Femur (tissue), 1 donor: ENCODE data around the gene PLD5.
"Not testable (repeated sequence)": the region's sequence is repeated elsewhere in the genome, so short reads cannot be mapped to it uniquely, and the experiment has no call there.

Experiments
- DNase-seq: peaks from one replicate; pipeline ENCODE4 v3.0.0-alpha.2; 2017

The PLD5 gene

DNA sequence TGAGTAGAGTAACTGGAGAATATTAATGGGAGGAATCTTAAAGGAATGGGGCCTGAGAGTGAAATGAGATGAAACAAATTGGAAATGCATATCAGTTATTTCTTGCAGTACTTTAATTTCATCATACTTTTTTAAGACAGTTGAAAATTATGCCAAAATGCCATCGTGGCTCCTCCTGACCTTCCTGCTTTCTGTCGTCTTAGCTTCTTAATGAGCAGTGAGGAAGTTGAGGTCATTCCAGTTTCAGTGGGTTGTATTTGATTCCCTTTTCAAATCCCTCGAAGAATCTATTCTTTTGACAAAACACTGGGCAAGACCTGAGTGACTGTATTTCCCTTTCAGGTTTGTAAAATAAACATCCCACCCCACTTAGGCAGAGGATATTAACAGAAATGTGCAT lies 390.7 kb downstream of the PLD5 start:
- DNase-seq: no peak

DNA sequence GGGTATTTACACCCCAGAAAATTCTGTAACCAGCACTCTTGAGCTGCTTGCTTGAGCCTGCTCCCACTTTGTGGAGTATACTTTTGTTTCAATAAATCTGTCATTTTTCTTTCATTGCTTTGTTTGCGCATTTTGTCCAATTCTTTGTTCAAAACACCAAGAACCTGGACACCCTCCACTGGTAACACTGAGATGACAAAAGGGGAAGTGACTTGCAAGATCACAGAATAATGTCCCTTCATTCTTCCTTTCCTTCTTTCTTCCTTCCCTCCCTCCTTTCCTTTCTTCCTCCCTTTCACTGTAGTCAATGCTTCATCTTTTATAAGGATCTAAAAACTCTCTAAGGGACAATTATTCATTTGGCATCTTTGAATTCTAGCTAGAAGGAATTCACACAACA lies 391.1 kb downstream of the PLD5 start:
- DNase-seq: no peak

DNA sequence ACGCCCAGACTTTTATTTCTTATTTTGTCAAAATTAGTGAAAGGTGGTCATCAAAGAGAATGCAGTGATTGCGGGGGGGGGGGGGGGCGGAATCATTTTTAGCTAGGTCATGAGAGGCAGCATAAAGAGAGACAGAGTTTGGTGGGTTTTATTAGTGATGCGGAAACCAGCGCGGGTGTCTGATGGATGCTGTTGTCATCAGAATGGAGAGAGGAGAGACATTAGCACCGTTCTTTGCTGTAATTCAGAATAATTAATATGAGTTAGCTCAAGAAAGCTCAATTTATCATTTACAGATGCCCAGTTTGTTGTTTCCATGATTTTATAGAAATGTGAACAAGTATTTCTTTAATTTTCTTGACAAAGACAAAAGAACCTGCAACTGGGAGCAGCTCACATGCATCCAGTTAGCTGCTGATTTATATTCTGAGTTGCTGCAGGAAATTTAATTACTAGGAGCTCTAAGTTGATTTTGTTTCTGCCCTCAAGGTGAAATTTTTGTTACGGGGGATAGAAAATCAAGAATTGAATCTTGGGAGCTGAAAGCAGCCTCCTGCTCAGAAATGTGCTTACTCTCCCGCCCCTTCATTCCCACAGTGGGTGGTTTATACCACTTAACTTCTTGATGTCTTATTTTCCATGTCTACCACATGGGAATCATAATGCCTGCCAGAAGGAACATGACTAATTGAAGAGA lies 392.2 kb downstream of the PLD5 start:
- no peak for DNase-seq

DNA sequence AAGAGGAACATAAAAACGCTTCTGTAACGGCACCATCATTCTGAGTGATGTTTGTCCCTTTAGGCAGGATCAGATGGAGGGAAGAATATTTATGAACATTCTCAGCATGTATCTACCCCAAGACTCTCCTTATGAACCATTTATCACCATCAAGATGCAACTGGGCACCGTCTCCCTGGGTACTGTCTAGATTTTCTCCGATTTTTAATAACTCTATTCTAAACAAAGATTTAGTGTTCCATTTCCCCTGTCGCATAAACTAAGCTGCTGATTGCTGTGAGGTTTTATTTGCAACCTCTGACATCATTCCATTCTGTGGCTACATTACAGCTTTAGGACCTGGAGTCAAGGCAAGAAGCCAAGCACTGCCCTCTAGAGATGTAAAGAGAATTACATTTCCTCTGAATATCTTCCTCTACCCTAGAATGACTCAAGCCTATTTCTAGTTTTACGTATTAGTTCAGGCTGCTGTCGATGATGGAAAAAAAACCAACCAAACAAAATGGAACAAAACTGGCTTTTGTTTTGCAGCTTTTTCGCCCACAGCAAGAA lies 395.5 kb downstream of the PLD5 start:
- DNase-seq: no peak

DNA sequence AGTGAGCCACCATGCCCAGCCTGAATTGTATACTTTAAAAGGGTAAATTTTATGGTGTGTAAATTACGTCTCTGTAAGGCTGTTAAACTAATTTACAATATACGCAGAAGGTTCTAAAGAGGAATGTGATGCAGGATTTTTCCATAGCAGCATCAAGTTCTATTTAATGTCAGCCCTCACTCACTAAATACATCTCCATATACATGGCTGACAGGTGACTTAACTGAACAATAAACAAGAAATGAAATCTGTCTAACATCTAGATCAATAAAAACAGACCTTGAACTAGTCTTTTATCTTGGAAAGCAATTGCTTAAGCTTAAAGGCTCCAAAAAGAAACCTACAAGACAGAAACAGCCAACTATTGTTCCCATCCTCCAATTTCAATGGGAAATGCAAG lies 404.1 kb downstream of the PLD5 start:
- DNase-seq: no peak

DNA sequence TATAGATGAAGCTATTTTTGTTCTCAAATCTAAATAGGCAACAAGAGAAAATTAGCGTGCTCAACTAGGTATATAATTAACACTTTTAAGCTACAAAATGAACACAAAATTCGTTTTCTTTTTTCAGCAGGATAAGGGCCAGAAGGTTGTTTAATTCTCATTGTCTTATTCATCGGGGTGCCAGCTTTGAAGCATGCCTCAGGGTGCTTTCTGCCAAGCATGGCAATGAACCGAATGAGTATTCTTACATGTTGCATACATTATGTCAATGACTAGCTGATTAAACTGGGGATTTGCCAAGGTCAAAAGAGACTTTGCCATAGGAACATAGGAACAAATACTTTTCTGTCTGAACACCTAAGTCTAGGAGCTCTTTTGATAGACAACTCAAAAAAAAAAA lies 423.6 kb downstream of the PLD5 start:
- no peak for DNase-seq

DNA sequence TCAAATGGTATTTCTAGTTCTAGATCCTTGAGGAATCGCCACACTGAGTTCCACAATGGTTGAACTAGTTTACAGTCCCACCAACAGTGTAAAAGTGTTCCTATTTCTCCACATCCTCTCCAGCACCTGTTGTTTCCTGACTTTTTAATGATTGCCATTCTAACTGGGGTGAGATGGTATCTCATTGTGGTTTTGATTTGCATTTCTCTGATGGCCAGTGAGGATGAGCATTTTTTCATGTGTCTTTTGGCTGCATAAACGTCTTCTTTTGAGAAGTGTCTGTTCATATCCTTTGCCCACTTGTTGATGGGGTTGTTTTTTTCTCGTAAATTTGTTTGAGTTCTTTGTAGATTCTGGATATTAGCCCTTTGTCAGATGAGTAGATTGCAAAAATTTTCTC lies 427.2 kb downstream of the PLD5 start:
- DNase-seq: not testable (repeated sequence)

DNA sequence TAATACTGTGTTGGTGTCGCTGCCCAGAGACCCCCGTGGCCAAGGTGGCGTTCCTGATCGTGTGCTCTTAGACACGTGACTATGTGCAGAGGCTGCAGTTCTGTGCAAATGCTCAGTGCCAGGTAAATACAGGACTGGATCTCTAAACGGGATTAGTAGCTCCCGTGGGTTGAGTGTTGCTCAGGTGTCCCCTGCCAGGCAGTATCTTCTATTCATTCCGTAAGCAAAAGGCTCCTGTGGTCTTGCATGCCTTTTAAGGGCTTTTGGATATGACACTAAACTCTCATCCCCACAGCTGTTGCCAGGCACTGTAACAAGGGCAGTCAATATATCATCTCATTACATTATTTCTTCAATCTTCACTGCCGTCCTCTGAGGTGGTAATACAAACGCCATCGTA lies 431.4 kb downstream of the PLD5 start:
- DNase-seq: no peak

DNA sequence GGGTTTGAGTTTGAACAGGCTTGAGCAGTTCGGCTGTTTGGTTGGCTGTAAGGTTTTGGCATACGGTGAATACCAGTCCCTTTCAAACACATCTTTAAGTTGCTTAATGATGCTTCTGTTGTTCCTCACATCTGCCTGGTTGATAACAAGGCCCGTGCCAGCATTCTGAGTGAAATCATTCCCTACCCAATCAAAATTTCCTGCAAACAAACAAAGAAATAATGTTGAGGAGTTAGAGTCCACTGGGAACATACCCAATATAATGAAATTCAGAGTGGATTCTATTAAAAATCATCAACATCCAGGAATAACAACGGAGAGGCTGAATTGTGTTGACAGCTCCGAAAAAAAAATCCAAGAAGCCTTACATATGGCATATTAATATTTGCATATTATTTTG lies 434.6 kb downstream of the PLD5 start:
- no peak for DNase-seq

DNA sequence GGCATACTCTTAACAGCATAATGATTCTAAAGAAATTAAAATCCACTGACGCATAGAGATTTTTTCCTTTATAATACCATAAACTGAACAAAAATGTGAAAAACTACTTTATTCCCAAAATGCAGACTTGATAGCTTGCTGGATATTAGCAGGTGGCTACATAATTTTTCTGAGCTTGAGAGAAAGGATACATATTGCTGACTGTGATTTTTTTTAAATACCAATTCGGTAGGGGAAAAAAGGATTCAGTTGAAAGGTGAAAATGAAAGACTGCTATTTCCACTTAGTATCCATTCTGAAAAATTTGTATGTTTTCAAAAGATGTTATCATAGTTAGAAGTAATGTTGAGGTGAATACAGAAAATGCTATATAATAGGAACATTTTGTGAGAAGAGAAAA lies 435.6 kb downstream of the PLD5 start:
- DNase-seq: no peak

DNA sequence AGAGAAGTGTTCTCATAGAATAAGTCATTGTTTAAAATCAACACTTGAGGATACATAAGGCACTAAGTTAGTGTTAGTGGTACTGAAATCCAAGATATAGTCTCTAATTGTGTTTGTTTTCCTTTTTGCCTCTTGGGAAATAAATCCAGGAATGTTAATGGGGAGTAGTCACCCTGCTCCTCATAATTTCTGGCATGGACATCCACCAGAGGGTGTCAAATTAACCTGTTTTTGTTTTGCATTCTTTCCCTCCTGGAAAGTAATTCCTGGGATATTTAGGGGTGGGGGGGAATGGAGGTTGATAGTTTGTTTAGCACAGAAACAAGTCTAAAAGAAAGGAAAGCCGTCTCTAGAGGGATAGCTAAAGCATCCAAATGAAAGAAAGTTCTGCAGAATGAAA lies 437.8 kb downstream of the PLD5 start:
- no peak for DNase-seq

DNA sequence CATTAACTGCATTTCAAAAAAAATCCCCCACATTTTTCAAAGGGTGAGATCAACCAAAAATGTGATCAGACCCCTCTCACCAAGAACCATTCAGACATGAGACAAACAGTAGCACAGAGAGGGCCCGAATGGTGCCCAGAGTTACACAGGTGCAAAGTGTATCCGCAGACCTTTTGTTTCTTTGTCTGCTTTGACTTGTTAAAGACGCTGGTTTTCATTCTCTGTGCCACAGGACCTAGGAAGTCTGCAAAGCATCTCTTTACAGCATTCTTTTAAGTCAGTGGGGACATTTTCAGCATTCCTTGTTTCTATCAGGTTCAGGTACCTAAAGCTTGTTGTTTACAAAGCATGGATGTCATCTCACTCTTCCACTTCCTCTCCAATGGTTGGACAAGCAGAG lies 438.4 kb downstream of the PLD5 start:
- DNase-seq: no peak

DNA sequence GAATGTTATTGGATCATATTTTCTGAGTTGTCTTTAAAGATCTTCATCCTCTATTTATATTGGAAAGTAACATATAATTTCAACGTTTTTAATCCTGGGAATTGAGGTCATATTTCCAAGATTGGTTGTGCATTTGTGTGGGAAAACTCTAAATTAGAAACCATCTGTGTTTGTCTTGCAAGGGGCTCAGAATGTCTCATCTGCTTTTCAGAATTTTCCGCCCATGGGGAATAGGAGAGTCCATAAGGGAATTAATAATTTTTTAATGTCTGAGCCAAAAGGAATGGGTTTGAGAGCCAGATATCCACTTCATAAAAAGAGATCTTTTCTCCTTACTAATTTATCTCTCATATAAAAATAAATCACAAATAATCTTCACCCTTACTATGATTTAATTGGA lies 440.8 kb downstream of the PLD5 start:
- no peak for DNase-seq

DNA sequence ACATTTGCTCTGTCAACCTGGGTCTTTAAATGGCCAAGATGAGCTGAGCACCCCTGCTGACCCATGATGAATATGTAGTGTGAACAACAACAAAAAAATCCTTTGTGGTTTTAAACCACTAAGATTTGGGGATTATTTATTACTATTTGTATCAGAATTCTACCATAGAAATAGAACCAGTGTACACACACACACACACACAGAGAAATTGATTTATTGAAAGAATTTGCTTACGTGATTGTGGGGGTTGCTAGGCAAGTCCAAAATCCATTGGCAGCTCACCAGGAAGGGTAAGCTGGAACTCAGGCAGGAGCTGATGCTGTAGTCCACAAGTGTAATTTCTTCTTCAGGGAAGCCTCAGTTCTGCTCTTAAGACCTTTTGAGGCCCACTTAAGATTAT lies 443.1 kb downstream of the PLD5 start:
- DNase-seq: no peak

DNA sequence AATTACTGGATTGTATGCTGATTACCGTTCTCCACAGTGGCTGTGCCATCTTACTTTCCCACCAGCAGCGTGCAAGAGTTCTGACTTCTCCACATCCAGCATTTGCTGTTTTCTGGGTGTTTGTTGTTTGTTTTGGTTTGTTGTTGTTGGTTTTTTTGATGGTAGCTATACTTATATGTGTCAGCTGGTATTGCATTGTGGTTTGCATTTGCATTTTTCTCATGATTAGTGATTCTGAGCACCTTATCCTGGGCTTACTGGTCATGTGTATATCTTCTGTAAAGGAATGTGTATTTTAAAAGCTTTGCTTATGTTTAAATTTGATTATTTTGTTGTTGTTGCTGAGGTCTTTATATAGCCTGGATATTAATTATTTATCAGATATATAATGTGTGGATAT lies 458.7 kb downstream of the PLD5 start:
- DNase-seq: no peak

DNA sequence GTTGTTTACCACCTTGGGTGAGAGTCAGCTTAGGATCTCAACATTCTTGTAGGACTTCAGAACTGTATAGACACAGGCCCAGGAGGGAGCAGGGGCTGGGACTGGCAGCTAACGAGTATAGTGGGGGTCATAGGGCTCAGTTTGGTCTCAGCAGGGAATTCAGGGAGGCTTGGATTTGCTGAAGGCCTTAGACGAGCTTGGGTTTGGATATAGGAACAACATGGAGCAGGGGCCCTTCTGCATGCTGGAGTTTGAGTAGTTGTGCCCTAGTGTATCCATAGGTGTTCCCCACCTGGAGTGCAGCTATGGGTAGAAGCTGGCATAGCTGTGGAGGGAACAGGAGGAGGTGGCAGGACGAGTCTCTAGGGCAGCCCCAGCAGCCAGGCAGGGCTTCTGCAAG lies 462.2 kb downstream of the PLD5 start:
- DNase-seq: no peak

DNA sequence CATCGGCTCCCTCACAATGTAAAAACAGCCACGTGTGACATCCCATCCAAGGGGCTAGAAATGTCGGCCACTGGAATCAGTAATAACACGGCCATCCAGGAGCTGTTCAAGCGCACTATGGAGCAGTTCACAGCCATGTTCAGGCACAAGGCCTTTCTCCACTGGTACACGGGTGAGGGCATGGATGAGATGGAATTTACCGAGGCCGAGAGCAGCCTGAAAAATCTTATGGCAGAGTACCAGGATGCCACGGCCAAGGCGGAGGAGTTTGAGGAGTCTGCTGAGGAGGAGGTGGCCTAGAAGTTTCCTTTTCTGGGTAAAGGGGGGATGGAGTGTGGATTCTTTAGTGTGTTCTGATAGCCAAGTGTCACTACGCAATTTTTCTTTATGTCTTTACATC lies 464.5 kb downstream of the PLD5 start:
- no peak for DNase-seq

DNA sequence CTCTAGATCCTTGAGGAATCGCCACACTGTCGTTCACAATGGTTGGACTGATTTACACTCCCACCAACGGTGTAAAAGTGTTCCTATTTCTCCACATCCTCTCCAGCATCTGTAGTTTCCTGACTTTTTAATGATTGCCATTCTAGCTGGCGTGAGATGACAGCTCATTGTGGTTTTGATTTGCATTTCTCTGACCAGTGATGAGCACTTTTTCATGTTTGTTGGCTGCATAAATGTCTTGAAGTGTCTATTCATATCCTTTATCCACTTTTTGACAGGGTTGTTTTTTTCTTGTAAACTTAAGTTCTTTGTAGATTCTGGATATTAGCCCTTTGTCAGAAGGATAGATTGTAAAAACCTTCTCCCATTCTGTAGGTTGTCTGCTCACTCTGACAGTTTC lies 465.9 kb downstream of the PLD5 start:
- DNase-seq: not testable (repeated sequence)

DNA sequence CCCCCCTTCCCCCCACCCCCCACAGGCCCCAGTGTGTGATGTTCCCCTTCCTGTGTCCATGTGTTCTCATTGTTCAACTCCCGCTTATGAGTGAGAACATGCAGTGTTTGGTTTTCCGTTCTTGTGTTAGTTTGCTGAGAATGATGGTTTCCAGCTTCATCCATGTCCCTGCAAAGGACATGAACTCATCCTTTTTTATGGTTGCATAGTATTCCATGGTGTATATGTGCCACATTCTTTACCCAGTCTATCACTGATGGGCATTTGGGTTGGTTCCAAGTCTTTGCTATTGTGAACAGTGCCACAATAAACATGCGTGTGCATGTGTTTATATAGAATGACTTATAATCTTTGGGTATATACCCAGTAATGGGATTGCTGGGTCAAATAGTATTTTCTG lies 466.3 kb downstream of the PLD5 start:
- DNase-seq: not testable (repeated sequence)

DNA sequence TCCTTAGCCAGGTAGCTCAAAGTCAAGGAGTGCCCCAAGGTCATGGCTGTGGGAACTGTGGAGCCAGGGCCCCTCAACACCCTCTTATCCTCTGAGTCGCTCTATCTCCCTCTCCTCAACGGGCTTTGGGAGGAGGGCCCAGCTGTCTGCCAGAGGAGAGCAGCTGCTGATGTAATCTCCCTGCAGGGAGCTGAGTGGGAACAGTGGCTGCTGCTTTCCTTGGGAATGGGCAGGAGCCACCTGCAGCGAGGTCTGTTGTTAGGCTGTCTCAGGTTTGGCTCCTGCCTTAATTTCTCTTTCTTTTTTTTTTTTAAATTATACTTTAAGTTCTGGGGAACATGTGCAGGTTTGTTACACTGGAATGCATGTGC lies 466.8 kb downstream of the PLD5 start:
- no peak for DNase-seq

DNA sequence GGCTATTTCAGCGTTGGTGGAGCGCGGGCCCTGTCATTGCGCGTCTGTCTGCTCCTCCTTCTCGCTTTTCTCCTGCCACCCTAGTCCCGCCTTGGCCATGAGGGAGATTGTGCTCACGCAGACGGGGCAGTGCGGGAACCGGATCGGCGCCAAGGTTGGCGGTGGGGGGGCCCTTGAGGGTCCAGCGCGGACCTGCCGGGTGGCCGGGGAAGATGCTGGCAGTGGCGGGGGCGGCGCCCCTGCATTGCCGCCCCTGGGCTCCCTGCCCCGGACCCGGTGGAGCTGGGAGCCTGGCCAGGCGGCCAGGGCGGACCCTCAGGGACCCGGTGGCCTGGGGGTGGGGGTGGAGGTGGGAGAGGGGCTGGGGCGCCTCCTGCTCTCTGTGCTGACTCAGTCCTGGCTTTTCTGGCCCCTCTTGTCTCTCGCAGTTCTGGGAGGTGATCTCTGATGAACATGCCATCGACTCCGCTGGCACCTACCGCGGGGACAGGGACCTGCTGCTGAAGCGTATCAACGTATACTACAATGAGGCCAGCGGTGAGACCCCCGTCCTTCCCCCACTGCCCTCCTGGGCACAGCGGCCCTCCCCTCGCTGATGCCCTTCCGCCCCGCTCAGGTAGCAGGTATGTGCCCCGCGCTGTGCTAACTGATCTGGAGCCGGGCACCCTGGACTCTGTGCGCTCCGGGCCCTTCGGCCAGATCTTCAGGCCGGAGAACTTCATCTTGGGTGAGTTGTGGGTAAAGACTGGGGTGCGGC lies 467.3 kb downstream of the PLD5 start:
- no peak for DNase-seq

DNA sequence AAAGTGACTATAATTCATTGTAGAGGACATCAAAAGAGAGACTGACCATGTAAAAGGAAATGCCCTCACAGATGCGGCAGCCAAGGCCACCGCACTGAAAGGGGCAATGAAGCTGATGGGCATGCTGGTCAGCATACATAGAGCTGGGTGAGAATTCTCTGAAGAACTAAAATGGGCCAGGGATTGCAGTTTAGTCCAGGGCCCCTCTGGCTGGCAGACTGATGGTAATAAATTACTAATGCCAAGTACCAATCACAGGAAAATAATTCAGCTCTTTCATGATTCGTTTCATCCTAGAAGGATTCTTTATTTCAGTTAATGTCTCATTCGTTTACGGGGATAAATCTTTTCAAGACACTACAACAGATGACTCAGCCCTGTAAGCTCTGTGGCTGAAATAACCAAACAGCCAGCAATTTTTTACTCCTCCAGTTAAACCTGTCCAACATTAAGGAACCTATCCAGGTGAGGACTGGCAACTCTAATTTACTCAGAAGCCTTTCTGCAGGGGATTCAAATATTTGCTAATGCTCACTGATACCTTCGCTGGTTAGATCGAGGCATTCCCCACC lies 468.7 kb downstream of the PLD5 start:
- DNase-seq: no peak

DNA sequence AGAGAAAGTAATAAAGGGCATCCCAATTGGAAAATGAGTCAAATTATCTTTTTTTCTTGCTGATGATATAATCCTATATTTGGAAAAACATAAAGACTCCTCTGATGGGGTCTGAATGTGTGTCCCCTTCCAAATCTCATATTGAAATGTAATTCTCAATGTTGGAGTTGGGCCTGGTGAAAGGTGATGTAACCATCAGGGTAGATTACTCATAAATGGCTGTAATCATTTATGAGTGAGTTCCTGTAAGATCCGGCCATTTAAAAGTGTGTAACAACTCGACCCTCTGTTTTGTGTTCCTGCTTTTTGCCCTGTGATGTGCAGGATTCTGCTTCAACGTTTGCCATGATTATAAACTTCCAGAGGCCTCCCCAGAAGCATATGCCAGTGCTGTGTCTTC lies 481.3 kb downstream of the PLD5 start:
- no peak for DNase-seq

DNA sequence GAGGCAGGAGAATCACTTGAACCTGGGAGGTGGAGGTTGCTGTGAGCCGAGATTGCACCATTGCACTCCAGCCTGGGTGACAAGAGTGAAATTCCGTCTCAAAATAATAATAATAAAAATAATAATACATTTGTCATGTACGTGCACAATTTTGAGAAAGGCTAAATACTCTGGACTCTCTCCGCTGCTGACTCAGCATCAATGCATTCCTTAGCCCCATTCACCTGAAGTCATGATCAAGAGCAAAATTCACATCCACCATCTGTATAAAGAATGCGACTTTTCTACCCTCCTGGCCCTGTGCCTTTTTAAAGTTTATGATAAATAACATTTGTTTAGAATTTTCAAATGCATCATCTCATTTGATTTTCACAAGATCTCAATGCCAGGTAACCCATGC lies 490.1 kb downstream of the PLD5 start:
- no peak for DNase-seq
